ENCODE results near the gene BCAS3. TPM values are rescaled to one million over a fixed set of nuclear protein-coding genes. Genes with fewer than 3 reads are reported as not detected.

Gene BCAS3
- total RNA-seq, result 10 to 100 TPM; 28.0 to 33.4 TPM

DNA sequence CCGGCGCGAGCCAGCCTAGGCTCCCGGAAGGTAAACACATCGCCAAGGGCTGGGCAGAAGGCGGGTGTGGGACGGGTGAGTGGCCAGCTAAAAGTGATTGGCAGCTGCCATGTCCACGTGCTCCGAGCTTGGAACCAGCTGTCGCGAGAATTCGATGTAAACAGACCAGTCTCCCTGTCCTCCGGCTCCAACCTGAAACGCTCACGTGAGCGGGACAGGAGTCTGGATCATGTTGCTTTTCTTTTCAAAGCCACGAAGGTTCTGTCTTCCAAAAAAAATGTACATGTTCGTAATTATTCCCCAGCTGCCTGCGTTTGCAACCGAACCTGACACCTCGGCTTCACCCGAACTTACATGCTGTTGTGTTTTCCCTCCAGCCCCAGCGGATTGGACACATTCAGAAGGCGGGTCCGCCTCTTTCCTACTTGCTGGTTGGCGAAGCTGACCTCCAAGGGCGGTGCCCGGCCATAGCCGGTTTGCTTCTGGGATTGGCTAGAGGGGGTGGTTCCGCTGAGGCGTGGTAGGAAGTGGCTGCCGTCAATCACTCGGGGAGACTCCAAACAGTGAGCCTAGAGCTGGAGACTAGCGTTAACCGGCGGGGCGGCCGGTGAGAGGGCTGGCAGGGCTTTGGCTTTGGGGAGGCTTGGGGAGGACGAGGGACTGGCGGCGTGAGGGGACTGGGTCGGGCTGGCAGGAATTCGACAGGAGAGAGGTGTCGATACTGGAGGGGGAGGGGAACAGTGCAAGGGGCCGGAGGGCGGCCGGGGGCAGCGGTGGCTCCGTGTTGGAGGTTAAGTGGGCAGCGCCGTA, at the start of gene BCAS3:
TSS of gene BCAS3 (plus strand) at position 544 of the 810 bp plus-strand sequence.
- Mint-ChIP-seq H3K4me3 (peak within 1 kb of the TSS; percentile 90 to 92), H3K36me3 (ENCODE audit: insufficient read depth in 2 of 2) (no peaks in the 10 kb centered on the region), H3K27ac (peak within 1 kb of the TSS; percentile 91), H3K9me3 (peaks cover 0 to 2% of the 10 kb centered on the region in 2 donors), H3K4me1 (ENCODE audit: low read depth) (peaks cover 17% of the 10 kb centered on the region), H3K27me3 (ENCODE audit: low read depth) (no peaks in the 10 kb centered on the region)
- ATAC-seq (replicated peaks in 1 of 2), result peak; percentile 96
- DNase-seq, result peak; percentile 95 to 98

DNA sequence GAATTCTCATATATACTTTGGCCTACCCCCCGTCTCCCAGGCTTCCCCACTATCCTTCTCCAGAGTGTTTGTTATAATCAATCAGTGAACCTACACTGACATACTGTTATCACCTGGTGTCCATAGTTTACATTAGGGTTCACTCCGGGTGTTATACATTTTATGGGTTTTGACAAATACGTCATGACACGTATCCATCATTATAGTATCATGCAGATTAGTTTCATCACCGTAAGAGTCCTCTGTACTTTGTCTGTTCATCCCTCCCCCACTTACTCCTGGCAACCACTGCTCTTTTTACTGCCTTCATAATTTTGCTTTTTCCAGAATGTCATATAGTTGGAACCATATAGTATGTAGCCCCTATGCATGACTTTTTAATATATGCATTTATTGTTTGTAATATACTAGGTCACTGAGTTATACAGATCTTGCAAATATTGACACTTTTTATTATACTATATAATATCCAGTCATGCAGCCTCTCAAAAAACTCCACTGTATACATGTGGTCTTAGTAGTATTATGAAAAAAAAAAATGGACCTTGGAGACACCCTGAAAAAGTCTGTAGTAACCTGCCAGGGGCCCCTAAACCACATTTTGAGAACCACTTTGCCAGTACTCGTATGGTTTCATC, 49.3 kb upstream of the BCAS3 start:
- H3K4me3 Mint-ChIP-seq, result no peak overlapping the region
- DNase-seq (no peak), ATAC-seq (replicated peaks in 1 of 2) (no peak)
- H3K4me1 Mint-ChIP-seq (ENCODE audit: low read depth), result peaks cover 3% of the 10 kb centered on the region
- no peaks in the 10 kb centered on the region for H3K9me3 Mint-ChIP-seq
- H3K36me3 Mint-ChIP-seq (ENCODE audit: insufficient read depth in 2 of 2), result peaks cover 0 to 5% of the 10 kb centered on the region in 2 donors
- H3K27me3 Mint-ChIP-seq (ENCODE audit: low read depth), result no peaks in the 10 kb centered on the region
- H3K27ac Mint-ChIP-seq, result peak overlapping the region; percentile 12

DNA sequence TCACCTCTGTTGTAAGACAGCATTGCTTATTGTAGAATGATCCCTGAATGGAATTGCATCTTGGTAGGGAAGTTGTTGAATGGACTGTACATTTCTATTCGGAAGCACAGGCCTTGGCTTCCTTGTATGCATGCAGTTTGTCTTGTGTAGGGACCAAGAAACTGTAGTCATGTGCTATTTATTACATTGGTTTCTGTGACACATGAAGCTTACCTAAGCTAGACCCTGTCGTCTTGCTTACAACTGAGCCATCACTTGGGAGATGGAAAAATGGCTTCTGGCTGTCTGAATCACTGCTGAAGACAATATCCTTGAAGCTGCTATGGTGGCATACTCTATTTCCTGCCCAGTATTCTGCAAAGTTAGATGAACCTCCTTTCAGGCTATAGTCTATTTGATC, 48.5 kb upstream of the BCAS3 start:
- peaks cover 3% of the 10 kb centered on the region for H3K4me1 Mint-ChIP-seq (ENCODE audit: low read depth)
- H3K9me3 Mint-ChIP-seq, result no peaks in the 10 kb centered on the region
- H3K27ac Mint-ChIP-seq, result no peak overlapping the region
- DNase-seq, result no peak
- H3K27me3 Mint-ChIP-seq (ENCODE audit: low read depth), result no peaks in the 10 kb centered on the region
- H3K36me3 Mint-ChIP-seq (ENCODE audit: insufficient read depth in 2 of 2), result peaks cover 0 to 4% of the 10 kb centered on the region in 2 donors
- ATAC-seq (replicated peaks in 1 of 2), result no peak
- no peak overlapping the region for H3K4me3 Mint-ChIP-seq

DNA sequence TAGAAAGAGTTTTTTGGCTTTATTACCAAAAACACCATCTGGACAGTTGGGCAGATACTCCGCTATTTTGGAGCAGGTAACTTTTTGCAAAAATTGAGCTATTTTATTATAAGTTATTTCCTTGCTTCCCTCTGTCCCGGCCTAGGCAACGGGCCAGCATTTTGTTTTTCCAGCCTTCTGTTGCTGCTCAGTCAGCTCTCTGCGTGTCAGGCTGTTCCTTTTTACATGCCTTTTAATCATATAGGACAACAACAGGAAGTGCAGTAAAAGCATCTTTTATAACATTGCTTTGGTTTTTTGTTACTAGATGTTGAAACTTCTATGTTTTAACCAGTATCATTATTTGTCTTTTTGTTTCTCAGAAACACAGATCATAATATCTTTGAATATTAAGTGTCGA, 47.3 kb upstream of the BCAS3 start:
- Mint-ChIP-seq H3K4me3 (no peak overlapping the region), H3K9me3 (no peaks in the 10 kb centered on the region), H3K27ac (no peak overlapping the region), H3K27me3 (ENCODE audit: low read depth) (no peaks in the 10 kb centered on the region), H3K4me1 (ENCODE audit: low read depth) (peaks cover 3% of the 10 kb centered on the region), H3K36me3 (ENCODE audit: insufficient read depth in 2 of 2) (peaks cover 0 to 4% of the 10 kb centered on the region in 2 donors)
- DNase-seq (no peak), ATAC-seq (replicated peaks in 1 of 2) (no peak)

DNA sequence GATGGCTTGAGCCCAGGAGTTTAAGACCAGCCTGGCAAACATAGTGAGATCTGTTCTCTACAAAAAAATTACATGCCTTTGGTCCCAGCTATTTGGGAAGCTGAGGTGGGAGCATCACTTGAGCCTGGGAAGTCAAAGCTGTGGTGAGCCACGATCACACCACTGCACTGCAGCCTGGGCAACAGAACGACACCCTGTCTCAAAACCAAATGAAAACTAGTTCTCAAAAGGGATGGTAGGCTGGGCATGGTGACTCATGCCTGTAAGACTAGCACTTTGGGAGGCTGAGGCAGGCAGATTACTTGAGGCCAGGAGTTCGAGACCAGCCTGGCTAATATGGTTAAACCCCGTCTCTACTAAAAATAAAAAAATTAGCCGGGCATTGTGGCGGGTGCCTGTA, 46.5 kb upstream of the BCAS3 start:
- no peak for DNase-seq

DNA sequence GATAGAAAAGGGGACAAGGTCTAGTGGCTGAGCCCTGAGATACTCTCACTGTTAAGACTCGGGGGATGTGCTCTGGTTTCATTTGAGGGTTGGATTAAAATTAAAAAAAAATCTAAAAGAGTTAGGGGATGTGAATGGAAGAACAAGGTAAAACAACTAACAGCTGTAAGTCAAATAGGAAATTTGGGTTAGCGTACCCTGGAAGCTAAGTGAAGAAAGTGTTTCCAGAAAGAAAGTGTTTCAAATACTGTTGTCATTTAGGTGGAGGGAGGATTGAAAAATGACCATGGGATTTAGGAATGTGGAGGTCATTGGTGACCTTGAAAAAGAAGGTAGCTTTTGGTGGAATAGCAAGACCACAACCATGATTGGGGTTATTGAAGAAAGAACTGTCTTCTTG, 40.0 kb upstream of the BCAS3 start:
- Mint-ChIP-seq H3K4me3 (no peak overlapping the region), H3K27me3 (ENCODE audit: low read depth) (no peaks in the 10 kb centered on the region), H3K9me3 (no peaks in the 10 kb centered on the region), H3K36me3 (ENCODE audit: insufficient read depth in 2 of 2) (no peaks in the 10 kb centered on the region), H3K27ac (peak overlapping the region; percentile 80), H3K4me1 (ENCODE audit: low read depth) (peaks cover 11% of the 10 kb centered on the region)
- DNase-seq, result no peak
- ATAC-seq (replicated peaks in 1 of 2), result no peak

More for the DNA sequence above, 46.5 kb upstream of the BCAS3 start:
- peaks cover 0 to 4% of the 10 kb centered on the region in 2 donors for H3K36me3 Mint-ChIP-seq (ENCODE audit: insufficient read depth in 2 of 2)
- H3K9me3 Mint-ChIP-seq, result no peaks in the 10 kb centered on the region
- peaks cover 3% of the 10 kb centered on the region for H3K4me1 Mint-ChIP-seq (ENCODE audit: low read depth)
- no peaks in the 10 kb centered on the region for H3K27me3 Mint-ChIP-seq (ENCODE audit: low read depth)
- no peak overlapping the region for H3K4me3 Mint-ChIP-seq
- H3K27ac Mint-ChIP-seq, result peak overlapping the region; percentile 60
- ATAC-seq (replicated peaks in 1 of 2), result no peak

DNA sequence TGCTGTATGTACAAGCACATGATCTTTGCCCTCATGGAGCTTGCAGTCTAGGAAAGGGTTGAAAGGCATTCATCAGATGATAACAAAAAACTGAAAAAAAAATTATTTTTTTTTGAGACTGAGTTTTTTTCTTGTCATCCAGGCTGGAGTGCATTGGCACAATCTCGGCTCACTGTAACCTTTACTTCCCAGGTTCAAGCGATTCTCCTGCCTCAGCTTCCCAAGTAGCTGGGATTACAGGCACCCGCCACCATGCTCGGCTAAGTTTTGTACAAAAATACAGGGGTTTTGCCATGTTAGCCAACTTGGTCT, 38.7 kb upstream of the BCAS3 start:
- no peak overlapping the region for H3K27ac Mint-ChIP-seq
- ATAC-seq (replicated peaks in 1 of 2), result no peak
- no peaks in the 10 kb centered on the region for H3K36me3 Mint-ChIP-seq (ENCODE audit: insufficient read depth in 2 of 2)
- peaks cover 11% of the 10 kb centered on the region for H3K4me1 Mint-ChIP-seq (ENCODE audit: low read depth)
- no peaks in the 10 kb centered on the region for H3K9me3 Mint-ChIP-seq
- H3K27me3 Mint-ChIP-seq (ENCODE audit: low read depth), result no peaks in the 10 kb centered on the region
- no peak for DNase-seq
- no peak overlapping the region for H3K4me3 Mint-ChIP-seq

DNA sequence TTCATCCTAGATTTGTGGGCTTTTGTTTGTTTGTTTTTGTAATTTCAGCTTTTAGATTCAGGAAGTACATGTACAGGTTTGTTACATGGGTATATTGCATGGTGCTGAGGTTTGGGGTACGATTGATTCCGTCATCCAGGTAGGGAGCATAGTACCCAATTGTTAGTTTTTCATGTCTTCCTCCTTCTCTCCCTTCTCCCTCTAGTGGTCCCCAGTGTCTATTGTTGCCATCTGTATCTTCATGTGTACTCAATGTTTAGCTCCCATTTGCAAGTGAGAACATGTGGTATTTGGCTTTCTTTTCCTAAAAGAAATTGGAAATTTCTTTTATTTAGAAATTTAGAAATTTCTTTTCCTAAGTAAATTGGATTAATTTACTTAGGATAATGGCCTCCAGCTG, 37.1 kb upstream of the BCAS3 start:
- no peak overlapping the region for H3K27ac Mint-ChIP-seq
- no peaks in the 10 kb centered on the region for H3K36me3 Mint-ChIP-seq (ENCODE audit: insufficient read depth in 2 of 2)
- no peaks in the 10 kb centered on the region for H3K9me3 Mint-ChIP-seq
- DNase-seq, result no peak
- no peak overlapping the region for H3K4me3 Mint-ChIP-seq
- peaks cover 11% of the 10 kb centered on the region for H3K4me1 Mint-ChIP-seq (ENCODE audit: low read depth)
- H3K27me3 Mint-ChIP-seq (ENCODE audit: low read depth), result no peaks in the 10 kb centered on the region
- no peak for ATAC-seq (replicated peaks in 1 of 2)

DNA sequence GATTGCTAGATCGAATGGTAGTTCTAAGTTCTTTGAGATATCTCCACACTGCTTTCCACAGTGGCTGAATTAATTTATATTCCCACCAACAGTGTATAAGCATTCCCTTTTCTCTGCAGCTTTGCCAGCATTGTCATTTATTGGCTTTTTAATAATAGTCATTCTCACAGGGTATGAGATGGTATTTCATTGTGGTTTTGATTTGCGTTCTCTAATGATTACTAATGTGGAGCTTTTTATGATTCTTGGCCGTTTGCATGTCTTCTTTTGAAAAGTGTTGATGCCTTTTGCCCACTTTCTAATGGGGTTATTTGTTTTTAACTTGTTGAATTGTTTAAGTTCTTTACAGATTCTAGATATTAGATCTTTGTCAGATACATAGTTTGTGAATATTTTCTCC, 36.5 kb upstream of the BCAS3 start:
- DNase-seq (no peak), ATAC-seq (replicated peaks in 1 of 2) (no peak)
- no peaks in the 10 kb centered on the region for H3K9me3 Mint-ChIP-seq
- no peaks in the 10 kb centered on the region for H3K27me3 Mint-ChIP-seq (ENCODE audit: low read depth)
- no peak overlapping the region for H3K27ac Mint-ChIP-seq
- H3K4me3 Mint-ChIP-seq, result no peak overlapping the region
- no peaks in the 10 kb centered on the region for H3K36me3 Mint-ChIP-seq (ENCODE audit: insufficient read depth in 2 of 2)
- H3K4me1 Mint-ChIP-seq (ENCODE audit: low read depth), result peaks cover 11% of the 10 kb centered on the region

DNA sequence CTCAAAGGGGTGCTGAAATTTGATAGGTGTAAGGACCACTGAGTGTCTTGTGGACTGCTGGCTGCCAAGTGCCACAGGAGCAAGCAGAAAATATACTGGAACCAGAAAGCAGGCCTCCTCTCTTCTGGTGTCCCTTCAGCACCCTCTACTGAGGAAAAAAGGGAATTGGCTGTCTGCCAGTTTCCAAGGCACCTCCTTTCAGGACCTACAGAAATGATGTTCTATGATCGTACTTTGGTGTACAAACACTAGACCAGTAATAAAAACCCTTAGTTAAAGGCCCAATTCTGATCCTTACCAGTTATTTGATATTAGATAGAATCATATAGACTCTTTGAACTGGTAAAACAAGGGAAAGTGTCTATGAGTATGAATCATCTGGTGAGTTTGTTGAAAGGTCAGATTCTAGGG, 35.8 kb upstream of the BCAS3 start:
- Mint-ChIP-seq H3K36me3 (ENCODE audit: insufficient read depth in 2 of 2) (no peaks in the 10 kb centered on the region), H3K4me3 (no peak overlapping the region), H3K27me3 (ENCODE audit: low read depth) (no peaks in the 10 kb centered on the region), H3K27ac (no peak overlapping the region), H3K9me3 (no peaks in the 10 kb centered on the region), H3K4me1 (ENCODE audit: low read depth) (peaks cover 17% of the 10 kb centered on the region)
- ATAC-seq (replicated peaks in 1 of 2), result peak; percentile 69 to 71
- DNase-seq, result peak; percentile 62 to 63

DNA sequence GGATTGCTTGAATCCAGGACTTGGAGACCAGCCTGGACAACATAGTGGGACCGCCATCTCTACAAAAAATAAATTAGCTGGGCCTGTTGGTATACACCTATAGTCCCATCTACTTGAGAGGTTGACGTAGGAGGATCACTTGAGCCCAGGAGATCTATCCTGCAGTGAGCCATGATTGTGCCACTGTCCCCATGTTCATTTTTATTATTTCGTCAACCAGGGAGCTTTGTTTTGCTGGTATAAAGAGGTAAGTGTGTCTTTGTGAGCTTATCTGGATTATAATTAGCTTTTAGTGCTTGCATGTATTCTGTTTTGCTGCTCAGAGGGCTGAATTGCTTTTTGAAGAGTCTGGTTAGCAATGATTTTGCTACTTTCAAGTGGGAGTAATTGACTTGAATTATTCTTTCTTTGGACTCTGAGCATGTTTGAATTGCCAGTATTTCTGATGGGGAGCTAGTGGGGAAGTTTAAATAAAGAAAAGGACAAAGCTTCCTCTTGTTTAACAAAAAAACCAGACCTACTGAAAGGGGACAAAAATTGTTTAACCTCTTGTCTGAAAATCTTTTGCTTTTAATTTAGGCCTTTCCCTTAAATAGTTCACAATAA, 31.6 kb upstream of the BCAS3 start:
- DNase-seq, result no peak
- Mint-ChIP-seq H3K9me3 (no peaks in the 10 kb centered on the region), H3K27ac (no peak overlapping the region), H3K36me3 (ENCODE audit: insufficient read depth in 2 of 2) (peaks cover 5 to 21% of the 10 kb centered on the region in 2 donors), H3K4me3 (no peak overlapping the region), H3K4me1 (ENCODE audit: low read depth) (peaks cover 17% of the 10 kb centered on the region), H3K27me3 (ENCODE audit: low read depth) (no peaks in the 10 kb centered on the region)
- ATAC-seq (replicated peaks in 1 of 2), result no peak

DNA sequence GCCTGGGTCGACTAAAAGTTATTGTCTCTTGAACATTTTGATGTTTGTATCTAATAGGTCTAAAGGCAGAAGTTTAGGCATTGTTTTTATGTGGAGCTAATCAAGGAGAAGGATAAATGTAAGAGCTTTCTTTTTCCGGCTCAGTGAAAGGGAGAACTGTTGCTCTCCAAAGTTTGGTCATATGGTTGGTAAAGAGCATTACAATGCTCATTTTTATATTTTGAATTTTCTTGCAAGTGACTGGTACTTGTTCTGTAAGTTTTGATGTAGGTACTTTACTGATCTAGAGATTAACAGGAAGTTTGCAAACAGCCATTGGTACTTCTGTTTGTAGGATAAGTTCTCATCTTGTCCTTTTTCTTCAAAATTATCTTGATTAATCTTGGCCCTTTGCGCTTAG, 30.9 kb upstream of the BCAS3 start:
- Mint-ChIP-seq H3K27me3 (ENCODE audit: low read depth) (no peaks in the 10 kb centered on the region), H3K27ac (no peak overlapping the region), H3K36me3 (ENCODE audit: insufficient read depth in 2 of 2) (peaks cover 5 to 23% of the 10 kb centered on the region in 2 donors), H3K4me3 (no peak overlapping the region), H3K4me1 (ENCODE audit: low read depth) (peaks cover 13% of the 10 kb centered on the region), H3K9me3 (no peaks in the 10 kb centered on the region)
- DNase-seq (no peak), ATAC-seq (replicated peaks in 1 of 2) (no peak)

DNA sequence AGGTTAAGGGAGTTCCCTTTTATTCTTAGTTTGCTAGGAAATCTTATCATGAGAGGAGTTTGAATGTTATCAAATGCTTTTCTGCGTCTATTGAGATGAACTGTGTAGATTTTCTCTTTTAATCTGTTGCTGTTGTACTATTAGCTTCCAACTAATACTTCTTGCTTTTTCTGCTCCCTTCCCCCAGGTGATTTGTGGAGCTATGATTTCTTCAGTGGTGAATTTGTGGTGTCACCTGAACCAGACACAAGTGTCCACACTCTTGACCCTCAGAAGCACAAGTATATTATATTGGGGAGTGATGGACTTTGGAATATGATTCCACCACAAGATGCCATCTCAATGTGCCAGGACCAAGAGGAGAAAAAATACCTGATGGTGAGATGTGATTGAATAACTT, 29.9 kb upstream of the BCAS3 start:
- Mint-ChIP-seq H3K36me3 (ENCODE audit: insufficient read depth in 2 of 2) (peaks cover 8 to 27% of the 10 kb centered on the region in 2 donors), H3K4me3 (no peak overlapping the region), H3K27ac (no peak overlapping the region), H3K4me1 (ENCODE audit: low read depth) (peaks cover 17% of the 10 kb centered on the region), H3K27me3 (ENCODE audit: low read depth) (no peaks in the 10 kb centered on the region), H3K9me3 (no peaks in the 10 kb centered on the region)
- no peak for ATAC-seq (replicated peaks in 1 of 2)
- DNase-seq, result no peak

Data from activated T-cell treated with anti-CD3 and anti-CD28 coated beads, Interleukin-2, amount 50 U/mL, for 72 hours (primary cell).